C4-2B (cell line): Measurements from ENCODE around the gene GABBR1.

ENCODE experiments used
- CTCF ChIP-seq: fragments of 450-650 bp; conservative IDR thresholded peaks from 2 replicates; pipeline ENCODE4 v1.5.1; 2017; ENCODE audit warnings: mild to moderate bottlenecking
- ZFX ChIP-seq: fragments of 450-650 bp; IDR thresholded peaks from 2 replicates; pipeline ENCODE4 v1.6.1; 2017

GRCh38 chr6:29598172-29598747, 34.7 kb downstream of the GABBR1 start:
- TF ChIP-seq CTCF (no peak), ZFX (no peak)
